NCI-H226 (cell line): ENCODE results near the gene DLX2.
"Not testable (repeated sequence)": the region's sequence is repeated elsewhere in the genome, so short reads cannot be mapped to it uniquely, and the experiment has no call there.

Experiments used
- DNase-seq: peaks from one replicate; pipeline ENCODE4 v3.0.0-alpha.2; 2015

DLX2 gene

DNA sequence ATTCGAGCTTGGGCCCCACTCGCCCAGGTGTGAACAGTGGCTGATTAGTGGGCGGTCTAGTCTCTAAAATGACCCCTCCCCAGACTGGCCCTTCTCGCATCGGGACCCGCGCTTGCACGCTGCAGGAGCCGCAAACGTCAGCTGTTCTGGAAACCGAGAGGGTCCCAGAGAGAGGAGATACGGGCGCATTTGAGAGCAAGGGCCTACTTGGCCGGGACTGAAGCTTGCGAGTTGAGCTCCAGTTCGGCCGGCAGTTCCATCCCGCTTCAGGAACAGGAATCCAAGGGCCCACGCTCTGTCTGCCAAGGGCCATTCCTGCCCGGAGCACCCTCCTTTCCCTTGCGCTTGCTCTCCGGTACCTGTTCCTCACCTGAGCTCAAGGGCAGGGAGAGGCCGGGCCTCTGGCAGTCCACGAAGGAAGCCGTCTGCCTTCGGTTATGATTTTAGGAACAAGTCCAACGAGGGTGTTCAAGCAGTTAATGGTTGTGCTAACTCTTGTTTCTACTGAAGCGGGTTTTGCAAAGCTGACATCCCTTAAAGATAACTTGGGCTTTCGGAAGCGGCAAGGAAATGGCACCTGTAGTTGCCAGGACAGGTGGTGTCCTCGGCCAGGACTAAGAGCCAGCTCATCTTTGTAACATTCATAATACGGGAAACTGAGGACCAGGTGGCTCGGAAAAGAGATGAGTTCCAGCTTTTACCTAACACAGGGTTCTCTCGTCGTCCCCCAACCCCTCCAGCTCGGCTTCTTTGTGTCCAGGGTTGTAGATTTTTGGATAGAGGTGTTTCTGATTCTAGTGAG, 21.3 kb downstream of the DLX2 start:
- DNase-seq: no peak

DNA sequence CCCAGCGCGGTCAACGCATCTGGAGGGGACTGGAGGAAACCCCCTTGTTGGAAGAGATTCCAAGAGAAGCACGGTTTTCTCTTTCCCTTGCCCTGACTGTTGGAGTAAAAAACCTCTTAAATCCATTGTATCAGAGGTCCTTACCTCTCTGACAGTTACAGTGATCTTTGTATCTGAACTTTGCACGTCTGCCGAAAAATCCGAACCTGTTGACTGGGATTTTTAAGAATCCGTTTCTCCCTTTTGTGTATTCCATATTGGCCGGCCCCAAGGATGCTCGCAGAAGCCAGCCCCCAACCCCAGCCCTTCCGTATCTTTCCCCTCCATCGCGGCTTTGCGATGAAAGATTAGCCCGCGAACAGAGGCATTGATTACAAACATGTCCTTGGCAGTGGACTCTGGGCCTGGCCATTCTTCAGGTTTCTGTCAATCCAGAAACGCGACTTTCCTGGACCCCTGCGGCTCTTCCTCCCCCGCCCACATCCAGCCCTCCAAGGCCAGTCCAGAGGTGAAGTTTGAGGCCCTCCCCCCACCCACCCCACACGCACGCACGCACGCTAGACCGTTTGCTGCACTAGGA, 22.0 kb downstream of the DLX2 start:
- DNase-seq: no peak

DNA sequence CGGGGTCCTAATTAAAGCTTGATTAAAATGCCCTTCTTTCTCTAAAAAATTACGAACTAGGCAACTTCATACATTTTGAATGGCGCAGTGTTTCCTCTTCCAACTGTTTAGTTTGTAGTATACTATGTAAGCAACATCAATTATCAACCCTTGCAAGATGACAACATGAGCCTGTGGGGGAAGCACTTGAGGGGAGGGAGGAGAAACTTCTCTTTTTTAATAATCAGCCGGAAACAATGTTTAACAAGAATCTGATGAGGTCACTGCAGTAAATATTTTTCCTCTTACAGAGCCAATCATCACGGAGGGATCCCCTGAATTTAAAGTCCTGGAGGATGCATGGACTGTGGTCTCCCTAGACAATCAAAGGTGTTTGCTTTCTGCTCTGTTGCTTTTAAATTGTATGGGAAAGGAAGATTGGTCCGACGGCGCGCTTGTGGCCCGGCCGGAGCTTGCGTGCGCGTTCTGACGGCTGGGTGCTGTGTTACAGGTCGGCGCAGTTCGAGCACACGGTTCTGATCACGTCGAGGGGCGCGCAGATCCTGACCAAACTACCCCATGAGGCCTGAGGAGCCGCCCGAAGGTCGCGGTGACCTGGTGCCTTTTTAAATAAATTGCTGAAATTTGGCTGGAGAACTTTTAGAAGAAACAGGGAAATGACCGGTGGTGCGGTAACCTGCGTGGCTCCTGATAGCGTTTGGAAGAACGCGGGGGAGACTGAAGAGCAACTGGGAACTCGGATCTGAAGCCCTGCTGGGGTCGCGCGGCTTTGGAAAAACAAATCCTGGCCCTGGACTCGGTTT, 22.7 kb downstream of the DLX2 start:
- DNase-seq: no peak

DNA sequence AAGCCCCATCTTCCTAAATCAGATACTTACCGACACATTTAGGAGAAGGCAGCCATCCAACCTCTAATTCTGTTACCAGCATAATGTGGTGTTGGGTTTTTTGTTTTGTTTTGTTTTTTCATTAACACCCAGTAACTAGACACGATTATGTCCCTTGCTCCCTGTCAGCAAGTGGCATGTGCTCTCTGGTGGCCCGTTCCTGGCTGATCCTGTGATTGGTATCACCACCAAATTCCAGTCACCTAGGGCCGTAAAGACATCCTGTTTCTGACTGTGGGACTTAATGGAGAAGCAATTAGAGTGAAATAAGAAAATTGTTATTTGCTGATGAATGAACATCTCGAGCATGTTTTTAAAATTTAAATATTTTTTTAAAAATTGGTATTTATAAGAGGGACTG, 23.3 kb downstream of the DLX2 start:
- no peak for DNase-seq

DNA sequence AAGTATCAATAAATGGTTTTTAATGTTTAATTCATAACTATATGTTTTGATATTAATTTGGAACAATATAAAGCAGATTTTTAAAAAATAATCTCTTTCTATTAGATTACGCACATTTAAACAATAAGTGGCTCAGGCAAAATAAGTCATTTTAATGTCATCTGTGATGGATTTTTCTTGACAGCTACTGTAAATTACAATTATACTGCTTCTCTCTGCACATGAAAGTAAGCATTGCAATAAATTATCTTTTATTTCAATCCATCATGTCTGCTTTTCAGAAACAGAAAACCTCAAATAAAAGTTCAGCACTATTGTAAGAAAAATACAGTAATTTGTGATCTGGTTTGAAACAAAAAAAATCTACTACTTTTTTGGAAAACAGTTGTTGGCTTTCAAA, 28.4 kb downstream of the DLX2 start:
- DNase-seq: no peak

DNA sequence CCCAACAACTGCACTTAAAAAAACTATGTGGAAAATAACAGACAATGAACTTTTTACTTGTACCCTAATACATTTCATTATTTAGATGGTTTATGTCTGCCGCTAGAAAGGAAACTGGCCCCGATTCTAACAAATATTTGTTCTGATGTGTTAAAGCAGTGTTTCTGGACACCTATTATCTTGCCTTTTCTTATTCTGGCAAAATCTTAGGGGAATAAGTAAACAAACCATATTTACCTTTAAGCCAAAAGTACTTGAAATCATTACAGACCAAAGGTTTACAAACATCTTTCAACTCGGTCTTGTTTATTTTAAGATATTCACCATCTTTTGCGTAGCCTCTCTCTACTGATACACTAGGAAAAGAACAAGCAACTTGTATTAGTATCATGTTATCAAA, 29.2 kb downstream of the DLX2 start:
- DNase-seq: no peak

DNA sequence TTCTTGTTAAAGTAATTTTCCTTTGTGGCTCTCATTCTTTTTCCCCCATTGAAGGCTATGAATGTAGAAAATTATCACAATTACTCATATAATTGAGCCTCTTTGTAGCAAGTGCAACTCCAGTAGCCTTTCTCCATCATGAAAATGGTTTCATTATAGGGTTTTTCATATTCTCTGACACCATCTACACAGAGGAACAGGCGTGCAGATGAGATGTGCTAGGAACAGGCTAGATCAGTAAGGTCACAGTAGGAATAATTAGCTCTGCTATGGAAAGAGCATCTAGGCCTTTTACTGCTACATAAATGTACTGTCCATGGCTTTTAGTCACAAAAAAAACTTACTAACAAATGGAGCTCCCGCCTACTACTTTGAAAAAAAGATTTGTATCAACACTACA, 30.0 kb downstream of the DLX2 start:
- no peak for DNase-seq

- DNase-seq: no peak
These were observed 30.4 kb downstream of the DLX2 start for GRCh38 chr2:172072303-172072702.

- no peak for DNase-seq
These were observed 31.8 kb downstream of the DLX2 start for GRCh38 chr2:172070936-172071335.

- not testable (repeated sequence) for DNase-seq
These were observed 34.8 kb downstream of the DLX2 start for GRCh38 chr2:172067905-172068304.

DNA sequence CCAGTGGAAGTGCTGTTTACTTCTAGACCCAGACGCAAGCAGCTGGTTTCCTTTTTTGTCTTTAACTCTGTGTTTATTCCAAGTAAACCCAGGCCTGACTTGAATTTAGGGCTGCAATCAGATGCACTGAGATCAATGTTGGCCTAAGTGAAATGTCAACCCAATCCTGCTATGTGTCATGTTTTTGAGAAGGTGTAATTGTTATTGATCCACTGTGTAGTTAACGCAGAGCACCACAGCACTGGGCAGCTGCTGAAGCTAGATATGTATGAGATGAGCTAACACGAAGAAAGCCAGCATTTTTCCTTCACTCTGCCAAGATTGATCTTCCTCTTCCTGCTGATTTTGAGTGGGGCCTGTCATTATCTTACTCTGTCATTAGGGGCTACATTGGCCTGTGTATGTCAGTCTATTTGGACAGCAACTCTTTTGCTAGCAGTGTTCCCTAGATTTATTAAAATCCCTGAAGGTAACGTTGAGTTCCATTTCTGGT, 36.3 kb downstream of the DLX2 start:
- DNase-seq: no peak

- no peak for DNase-seq
These were observed 37.6 kb downstream of the DLX2 start for GRCh38 chr2:172065111-172065510.

DNA sequence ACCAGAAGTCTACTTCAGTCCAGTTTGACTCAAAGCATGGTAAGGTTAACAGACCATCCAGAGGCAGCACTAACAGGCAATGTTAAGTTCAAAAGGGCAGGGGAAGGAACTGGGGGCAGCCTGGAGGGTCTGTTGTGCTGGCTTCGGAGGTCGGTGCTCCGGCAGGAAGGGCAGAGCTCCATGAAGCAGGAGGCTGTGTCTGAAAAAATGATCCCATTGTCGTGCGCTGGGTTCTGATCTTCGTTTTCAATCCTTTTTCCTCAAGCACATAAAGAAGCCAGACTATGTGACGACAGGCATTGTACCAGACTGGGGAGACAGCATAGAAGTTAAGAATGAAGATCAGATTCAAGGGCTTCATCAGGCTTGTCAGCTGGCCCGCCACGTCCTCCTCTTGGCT, 39.3 kb downstream of the DLX2 start:
- DNase-seq: no peak

GRCh38 chr2:172062402-172063004, 40.2 kb downstream of the DLX2 start:
- no peak for DNase-seq

DNA sequence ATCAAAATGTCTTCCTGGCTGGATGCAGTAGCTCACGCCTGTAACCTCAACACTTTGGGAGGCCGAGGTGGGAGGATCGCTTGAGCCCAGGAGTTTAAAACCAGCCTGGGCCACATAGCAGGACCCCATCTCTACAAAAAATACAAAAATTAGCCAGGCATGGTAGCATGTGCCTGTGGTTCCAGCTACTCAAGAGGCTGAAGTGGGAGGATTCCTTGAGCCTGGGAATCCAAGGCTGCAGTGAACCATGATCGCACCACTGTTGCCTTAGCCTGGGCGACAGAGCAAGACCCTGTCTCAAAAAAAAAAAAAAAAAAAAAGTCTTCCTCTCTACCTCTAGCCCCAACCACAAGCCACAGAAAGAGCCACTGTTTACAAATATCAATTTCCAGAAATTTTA, 42.6 kb downstream of the DLX2 start:
- DNase-seq: not testable (repeated sequence)

DNA sequence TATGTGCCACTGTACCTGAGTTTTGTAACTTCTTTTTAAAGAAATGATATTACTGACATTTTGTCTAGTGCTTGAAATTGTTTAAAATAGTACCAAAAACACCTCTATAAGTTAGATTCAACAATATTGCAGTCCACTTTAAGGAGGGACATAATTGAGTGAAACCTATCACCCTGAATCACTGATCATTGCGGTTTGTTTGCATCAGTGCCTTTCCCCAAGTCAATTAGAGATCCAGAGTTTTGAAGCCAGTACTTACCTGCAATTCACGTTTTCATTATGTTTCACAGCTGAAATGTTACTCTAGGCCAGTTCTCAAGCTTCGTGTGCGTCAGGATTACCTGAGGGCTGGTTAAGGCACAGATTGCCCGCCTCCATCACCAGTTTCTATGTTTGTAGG, 44.0 kb downstream of the DLX2 start:
- DNase-seq: no peak

DNA sequence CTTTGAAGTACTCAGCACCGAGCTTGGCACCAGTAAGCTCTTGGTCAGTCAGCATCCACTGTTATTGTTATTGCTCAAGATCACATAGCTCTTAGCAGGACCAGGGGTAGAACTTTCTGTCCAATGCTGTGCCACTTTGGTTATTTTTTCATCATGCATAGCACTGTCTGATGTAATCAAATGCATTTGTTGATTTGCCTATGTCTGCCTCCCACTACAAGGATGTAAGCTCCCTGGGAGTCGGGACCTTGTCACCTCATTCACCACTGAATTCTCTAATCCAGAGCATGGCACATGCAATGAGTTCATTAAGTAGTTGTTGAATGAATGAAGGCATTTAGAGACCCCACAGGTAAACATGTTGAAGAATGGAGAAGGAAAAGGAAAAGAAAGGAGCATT, 46.4 kb downstream of the DLX2 start:
- DNase-seq: no peak

- no peak for DNase-seq
These were observed 49.2 kb downstream of the DLX2 start for GRCh38 chr2:172053486-172053885.

DNA sequence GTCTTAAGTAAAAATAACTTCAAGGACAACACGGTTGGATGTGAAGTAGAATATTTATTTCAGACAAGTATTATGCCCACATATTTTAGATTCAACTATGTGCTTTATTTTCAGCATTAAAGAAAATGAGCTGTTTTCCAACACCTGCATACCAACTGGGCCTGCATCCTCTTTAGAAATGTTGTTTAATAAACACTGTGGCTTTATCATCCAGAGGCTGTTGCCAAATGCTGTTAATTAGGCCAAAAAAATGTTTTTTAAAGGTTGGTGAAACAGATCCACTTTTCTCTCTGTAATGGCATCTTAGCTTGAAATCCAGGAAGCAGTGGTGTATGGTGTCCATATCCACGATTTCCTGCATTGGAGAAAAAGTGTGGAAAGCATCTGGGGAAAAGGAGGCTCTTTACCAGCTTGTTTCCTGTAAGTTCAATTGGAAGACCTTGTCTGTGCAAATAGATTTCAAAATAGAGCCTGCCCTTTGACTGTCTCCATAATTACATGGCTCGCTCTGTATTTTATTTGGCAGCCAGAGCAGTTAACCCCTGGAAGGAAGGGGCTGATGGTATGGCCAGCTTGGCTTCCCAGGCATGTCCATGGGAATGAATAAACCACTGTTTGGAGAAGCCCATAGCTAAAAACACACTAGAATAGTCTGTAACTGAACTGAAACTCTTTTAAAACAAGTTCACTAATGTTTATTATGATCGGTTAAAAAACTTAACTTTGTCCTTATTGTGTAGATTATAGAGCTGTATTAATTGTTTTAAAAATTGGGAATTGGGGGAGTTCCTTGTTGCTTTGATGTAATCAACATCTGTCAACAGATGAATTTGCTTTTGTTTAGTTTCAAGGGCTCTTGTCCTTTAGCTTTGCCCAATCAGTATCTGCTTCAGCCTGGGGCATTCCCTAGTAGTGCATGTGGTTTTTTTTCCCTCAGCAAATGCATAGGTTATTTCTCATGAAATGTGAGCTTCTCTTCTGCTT, 50.4 kb downstream of the DLX2 start:
- no peak for DNase-seq

DNA sequence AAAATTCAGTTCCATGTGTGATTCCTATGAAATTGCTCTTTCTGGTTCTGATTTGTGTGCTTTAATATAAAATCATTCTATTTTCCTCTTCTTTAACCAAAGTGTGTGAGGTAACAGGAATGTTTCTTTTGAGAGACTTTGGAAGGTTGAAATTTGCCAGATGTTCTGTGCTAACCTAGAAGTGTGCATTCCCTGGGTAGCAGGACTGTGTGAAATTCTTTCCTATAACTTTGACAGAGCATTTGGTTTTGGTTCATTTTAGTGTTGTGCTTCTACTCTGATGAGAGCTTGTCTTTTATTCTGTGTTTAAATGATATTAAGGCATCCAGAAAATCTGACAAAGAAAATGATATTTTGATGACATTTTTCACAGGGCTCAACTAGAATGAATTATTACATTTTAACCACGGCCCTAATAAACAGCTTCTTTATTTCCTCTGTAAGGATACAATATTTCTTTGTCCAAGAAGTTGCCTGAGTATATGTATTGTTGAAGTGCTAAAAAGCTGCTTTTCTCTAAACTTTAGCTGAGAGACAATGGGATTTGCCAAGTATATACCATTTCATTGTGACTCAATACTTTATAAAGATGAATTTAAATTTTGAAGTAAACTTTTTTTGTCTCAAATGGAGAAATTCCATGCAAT, 52.1 kb downstream of the DLX2 start:
- no peak for DNase-seq

DNA sequence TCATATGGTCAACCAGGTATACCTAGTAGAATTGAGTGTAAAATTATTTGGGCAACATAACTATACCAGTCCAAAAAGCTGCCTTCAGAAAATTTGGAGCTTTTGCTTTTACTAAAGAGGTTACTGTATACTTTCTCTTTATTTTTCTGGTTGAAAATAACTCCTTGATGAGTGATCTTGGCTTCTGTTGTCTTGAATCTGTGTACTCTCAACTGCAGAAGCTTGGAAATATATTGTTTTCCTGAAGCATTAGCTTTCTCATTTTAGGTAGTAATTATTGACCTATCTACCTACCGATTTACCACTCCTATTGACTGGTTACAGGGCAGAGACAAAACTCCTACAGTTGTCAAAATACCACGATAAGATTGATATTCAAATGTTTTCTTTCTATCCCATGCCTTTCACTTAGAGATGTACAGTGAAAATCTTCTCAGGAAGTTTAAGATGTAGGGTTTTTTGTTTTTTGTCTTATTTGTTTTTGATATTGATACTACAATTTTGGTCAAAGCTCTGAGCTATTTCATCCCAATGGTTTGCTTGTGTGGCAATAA, 53.1 kb downstream of the DLX2 start:
- no peak for DNase-seq
